Hair follicular keratinocyte (primary cell): ENCODE measurements around the gene ZNF367. TPM values are rescaled to one million over a fixed set of nuclear protein-coding genes. Genes with fewer than 3 reads are reported as not detected.

Source experiments
- total RNA-seq: library from RNA; depleted of rRNA; stranded (reverse); fragments of >200 nt; gene quantifications from 2 replicates; pipeline ENCODE4 v1.2.3, GENCODE V29; 2015

The ZNF367 gene
- 2.1 and 5.9 TPM in 2 replicates for total RNA-seq

GRCh38 chr9:96418083-96418919 is at the start of gene ZNF367:
Gene ZNF367, minus strand, starts transcription at chr9:96418370. Its CDS starts 338 bp downstream, at chr9:96418032.

GRCh38 chr9:96449845-96450612 is 31.9 kb upstream of the ZNF367 start, which contains the start of gene HABP4:
Gene HABP4, plus strand, starts transcription at chr9:96450169. Its CDS starts 111 bp downstream, at chr9:96450280.

GRCh38 chr9:96383165-96383942 is 34.8 kb downstream of the ZNF367 start, which contains the start of gene SLC35D2:
Gene SLC35D2, minus strand, starts transcription at chr9:96383711. Its CDS starts 77 bp downstream, at chr9:96383634.

Other genes starting within 250 kb of the ZNF367 start
- gene HSD17B3, start 116.2 kb downstream of the ZNF367 start, total RNA-seq: not detected in 2 replicates
- gene SLC35D2, start 34.7 kb downstream of the ZNF367 start, total RNA-seq: 17.2 and 27.0 TPM in 2 replicates
- 8.2 and 9.1 TPM in 2 replicates for gene HABP4, start 31.8 kb upstream of the ZNF367 start, total RNA-seq
- 5.8 and 10.2 TPM in 2 replicates for gene CDC14B, start 201.5 kb upstream of the ZNF367 start, total RNA-seq
- 12.0 and 13.3 TPM in 2 replicates for gene PRXL2C, start 236.9 kb upstream of the ZNF367 start, total RNA-seq